M059J (cell line): ENCODE measurements around the gene ANKRD65. TPM values are rescaled to one million over a fixed set of nuclear protein-coding genes. Genes with fewer than 3 reads are reported as not detected.
"Not testable (repeated sequence)": the region's sequence is repeated elsewhere in the genome, so short reads cannot be mapped to it uniquely, and the experiment has no call there.

Source experiments
- DNase-seq: peaks from one replicate; pipeline ENCODE4 v3.0.0-alpha.2; 2012; ENCODE audit warnings: low read depth
- total RNA-seq: library from RNA; depleted of rRNA; stranded (reverse); fragments of >200 nt; shearing (Covaris generic); gene quantifications from 2 replicates; pipeline ENCODE4 v1.2.3, GENCODE V29; 2014; rRNA removed

The ANKRD65 gene
- 0.17 and 0.64 TPM in 2 replicates for total RNA-seq

DNA sequence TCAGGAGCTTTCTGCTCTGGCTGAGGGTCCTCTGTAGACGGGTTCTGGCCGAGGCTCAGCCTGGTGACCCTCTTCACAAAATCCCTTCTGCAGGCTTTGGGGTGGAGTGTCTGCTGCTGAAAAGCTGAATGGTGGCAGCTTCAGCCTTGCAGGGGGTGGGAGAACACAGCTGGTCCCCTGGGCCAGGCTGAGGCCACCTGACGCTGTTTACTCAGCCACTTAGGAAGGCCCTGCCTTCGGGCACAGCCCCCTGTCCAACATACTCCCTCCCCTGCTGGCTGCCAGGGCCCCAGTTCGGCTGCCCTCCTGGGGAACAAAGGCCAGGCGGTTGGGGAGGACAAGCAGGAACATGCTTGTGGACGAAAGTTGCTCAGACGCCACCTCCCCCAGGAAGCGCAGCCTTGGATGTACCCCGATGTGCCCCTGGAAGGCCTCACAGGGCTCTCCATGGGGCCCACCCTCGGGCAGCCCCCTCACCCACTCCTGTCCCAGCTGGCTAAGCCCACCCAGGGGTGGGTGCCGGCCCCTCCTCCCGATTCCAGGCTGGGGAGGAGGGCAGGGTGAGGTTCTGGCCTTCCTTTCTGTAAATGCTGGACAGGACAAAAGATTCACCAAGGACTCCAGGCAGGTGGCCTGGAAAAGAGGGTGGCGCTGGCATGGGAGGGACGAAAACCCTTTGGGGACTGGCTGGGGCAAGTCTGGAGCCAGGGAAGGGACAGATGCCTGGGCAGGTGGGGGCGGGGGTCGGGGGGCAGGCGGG, at the start of gene ANKRD65:
TSS of gene ANKRD65 (minus strand) at position 130 of the 760 bp plus-strand sequence. CDS start 271 bp downstream, outside the sequence.
- DNase-seq: no peak

DNA sequence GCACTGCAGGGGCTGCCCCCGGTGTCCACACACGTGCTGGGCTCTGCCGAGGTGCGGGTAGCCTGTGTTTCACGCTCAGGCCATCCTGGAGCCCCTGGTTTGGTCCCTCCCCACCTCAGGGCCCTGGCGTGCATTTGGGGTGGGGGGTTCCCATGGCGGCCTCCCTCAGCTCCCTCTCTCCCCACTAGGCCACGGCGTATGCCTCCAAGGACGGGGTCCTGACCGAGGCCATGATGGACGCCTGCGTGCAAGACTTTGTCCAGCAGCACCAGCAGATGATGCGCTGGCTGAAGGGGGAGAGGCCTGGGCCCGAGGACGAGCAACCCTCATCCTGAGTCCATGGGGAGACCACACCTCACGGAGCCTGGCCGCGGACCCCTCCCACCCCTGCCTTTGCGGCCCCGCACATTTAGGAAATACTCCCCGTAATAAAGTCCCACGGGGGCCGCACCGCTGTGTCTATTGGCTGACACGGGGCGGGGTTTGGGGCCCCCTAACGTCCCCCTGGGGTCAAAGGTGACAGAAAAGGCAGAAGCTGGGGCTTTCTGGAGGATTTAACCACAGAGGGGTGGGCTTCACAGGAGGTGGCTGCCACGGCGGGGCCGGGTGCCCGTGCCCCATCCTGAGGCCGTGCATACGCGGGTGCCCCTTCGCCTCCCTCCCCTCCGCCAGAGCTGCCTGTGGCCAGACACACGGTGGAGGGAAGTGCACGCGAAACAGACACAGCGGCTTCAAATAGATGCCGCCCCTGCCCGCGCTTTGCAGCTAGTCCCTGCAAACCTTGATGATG, 47.3 kb upstream of the ANKRD65 start:
- DNase-seq: not testable (repeated sequence)

DNA sequence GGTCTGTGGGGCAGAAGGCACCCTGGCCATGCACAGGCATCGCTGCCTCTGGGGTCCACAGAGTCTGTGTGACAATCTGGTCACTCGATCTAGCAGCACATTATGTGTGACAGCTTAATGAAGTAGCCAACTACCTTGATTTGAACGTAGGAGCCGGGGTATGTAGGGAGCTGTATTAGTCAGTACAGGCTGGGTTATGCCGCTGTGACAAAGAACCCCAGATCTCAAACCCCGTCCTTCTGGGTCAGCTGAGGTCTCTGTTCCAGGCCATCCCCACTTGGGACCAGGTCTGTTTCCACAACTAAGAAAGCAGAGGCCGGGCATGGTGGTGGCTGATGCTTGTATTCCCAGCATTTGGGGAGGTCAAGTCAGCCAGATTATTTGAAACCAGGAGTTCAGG, 42.2 kb upstream of the ANKRD65 start:
- no peak for DNase-seq

DNA sequence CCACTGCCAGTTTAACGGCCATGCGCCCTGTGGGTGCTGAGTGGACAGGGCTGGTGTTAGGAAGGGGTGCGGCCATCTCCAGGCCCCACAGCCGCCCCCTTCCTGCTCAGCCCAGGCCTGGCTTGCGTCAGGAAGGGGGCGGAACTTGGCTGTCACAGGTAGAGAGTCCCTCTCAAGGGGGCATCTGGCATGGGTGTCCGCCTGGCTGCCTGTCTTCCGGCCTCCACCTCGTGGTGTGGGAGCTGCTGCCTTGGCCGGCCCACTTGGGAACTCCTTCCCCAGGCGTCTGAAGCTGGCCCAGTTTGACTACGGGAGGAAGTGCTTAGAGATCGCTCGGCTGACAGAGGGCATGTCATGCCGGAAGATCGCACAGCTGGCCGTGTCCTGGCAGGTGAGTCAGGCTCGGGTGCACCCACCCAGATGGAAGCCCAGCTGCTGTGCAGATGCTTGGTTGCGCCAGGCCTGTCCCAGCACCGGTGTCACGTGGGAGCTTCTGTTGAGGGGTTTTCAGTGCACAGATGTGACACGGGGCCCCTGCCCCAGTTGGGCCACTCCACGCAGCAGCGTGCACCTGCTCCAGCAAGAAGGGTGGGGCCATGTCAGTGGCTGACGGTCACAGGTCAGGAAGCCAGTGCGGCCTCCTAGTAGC, 41.4 kb upstream of the ANKRD65 start:
- no peak for DNase-seq

DNA sequence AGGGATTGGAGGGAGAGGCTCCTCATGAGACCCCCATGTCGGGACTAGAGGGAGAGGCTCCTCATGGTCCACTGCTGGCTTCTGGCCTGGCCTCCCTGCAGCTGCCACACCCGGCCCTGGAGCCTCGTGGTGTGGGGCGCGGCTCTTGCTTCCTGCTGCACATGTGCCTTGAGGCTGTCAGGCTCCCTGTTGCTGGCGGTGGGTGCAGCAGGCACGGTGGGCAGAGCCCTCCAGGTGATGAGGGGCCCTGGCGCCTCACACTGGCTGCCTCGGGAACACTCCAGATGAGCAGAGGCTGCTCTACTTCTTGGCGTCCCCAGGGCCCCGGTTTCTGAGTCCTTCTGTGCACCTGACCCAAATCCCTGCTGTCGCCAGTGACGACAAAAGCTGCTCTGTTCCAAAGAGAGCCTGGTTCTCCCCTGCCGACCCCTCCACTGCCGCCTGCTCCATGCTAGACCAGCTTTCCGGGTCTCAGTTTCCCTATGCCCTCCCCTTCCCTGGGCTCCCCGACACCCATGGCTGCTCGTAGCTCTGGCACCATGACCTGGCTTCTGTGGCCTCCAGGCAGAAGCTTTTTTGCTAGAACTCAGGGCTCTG, 40.7 kb upstream of the ANKRD65 start:
- DNase-seq: no peak

DNA sequence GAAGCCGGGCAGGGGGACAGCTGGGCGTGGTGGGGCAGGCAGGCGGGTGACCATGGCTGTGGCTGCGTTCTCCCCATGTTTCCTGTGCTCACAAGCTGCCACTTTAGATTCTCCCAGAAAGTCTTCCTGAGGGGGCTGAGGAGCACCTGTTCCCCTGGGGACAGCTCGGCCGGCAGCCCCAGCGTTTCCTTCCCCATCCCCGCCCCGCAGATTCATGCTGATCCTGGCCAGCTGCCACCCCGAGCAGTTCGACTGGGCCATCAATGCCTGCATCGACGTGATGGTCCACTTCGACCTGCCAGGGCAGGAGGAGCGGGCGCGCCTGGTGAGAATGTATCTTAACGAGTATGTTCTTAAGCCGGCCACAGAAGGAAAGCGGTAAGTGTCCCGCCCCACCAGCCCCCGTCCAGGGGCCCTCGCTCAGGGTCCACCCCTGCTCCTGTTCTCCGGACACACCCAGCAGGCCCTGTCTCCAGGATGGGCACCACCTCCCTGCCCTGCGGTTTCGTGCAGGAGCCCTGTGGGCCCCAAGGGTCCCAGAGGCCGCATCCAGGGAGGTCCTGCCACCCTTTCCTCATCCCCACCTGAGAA, 39.6 kb upstream of the ANKRD65 start:
- DNase-seq: no peak

DNA sequence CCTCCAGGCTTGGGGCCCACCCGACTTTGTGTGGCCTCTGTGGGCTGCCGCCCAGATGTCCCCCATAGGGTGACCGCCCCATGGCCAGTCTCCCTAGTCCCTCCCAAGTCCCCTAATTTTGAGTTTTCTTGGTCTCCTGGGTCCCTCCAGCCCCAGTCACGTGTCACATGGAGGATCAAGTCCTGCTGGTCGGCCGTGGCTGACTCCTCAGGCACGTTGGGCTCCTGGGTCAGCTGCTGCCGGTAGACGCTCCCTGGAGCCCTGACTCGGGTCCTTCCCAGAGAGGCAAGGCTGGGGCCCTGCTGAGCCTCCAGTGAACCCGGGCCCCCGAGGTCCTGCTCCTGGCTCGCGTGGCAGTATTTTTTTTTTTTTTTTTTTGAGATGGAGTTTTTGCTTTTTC, 38.6 kb upstream of the ANKRD65 start:
- DNase-seq: not testable (repeated sequence)

DNA sequence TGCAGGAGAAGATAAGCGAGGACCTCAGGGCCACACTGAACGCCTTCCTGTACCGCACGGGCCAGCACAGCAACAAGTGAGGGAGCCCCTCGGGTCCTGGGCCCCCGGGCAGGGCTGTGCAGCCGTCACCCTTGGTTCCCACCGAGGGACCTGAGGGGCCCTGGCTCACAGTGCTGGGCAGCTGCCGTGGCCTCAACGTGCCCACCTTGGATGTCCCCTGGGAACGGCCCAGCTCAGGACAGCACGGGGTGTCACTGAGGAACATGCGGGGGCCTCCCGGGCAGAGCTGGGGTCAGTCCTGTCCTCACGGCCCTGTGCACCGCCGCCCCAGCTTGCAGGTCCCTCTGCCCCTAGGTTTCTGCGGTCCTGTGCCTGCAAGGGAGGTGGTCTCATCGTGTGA, 38.1 kb upstream of the ANKRD65 start:
- DNase-seq: not testable (repeated sequence)

DNA sequence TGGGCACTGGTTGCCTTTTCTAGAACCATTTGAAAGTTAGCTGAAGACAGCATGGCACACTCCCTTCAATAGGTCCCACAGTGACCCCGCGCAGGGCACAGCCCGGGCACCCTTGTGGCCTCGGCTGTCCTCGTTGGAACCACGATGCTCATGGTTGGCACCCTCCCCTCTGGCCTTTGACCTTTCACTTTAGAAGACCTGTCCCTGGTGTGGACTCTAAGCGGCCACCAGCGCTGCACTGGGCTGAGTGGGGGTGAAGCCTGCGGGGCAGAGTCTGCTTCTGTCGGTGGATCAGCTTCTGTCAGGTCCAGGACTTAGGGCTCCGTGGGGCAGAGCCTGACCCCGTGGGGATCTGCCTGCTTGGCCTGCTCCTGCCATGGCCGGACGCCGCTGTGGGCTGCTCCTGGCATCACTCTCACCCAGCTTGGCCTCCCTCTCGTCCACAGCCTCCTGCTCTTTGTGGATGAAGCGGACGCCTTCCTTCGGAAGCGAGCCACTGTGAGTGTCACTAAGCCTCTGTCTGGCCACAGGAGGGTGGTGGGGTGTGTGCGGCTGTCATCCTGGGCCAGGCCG, 35.7 kb upstream of the ANKRD65 start:
- not testable (repeated sequence) for DNase-seq

DNA sequence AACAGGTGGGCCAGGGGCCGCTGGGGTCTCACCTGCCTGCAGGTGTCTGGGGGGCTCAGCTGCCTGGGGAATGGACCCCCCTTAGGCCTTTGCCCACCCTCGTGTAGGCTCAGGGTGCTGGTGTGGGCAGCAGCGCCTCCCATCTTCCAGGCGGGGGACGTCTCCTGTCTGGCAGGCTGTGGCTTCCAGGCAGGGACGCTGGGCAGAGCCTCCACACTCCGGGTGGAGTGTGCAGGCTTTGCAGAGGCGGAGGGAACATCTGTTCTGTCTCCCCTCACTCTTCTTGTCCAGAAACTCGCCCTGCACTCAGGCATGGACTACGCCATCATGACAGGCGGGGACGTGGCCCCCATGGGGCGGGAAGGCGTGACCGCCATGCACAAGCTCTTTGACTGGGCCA, 34.9 kb upstream of the ANKRD65 start:
- not testable (repeated sequence) for DNase-seq

DNA sequence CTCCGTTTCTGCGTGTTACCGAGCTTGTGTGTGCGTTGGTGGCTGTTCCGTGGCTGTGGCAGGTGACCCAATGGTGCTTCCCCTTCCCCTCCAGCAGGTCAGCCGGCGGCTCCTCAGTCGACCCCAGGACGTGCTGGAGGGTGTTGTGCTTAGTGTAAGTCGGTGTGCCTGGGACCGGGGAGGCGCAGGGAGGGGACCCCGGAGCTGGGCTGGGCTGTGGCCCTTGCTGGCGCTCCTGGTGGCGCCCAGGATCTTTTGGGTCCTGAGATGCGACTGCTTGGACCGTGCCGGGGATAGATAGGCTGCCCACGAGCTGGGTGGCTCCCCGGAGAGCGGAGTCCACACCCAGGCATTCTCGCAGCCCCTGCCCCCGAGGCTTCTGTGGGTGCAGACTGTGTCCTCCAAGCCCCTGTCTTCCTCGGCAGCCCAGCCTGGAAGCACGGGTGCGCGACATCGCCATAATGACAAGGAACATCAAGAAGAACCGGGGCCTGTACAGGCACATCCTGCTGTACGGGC, 34.3 kb upstream of the ANKRD65 start:
- DNase-seq: no peak

DNA sequence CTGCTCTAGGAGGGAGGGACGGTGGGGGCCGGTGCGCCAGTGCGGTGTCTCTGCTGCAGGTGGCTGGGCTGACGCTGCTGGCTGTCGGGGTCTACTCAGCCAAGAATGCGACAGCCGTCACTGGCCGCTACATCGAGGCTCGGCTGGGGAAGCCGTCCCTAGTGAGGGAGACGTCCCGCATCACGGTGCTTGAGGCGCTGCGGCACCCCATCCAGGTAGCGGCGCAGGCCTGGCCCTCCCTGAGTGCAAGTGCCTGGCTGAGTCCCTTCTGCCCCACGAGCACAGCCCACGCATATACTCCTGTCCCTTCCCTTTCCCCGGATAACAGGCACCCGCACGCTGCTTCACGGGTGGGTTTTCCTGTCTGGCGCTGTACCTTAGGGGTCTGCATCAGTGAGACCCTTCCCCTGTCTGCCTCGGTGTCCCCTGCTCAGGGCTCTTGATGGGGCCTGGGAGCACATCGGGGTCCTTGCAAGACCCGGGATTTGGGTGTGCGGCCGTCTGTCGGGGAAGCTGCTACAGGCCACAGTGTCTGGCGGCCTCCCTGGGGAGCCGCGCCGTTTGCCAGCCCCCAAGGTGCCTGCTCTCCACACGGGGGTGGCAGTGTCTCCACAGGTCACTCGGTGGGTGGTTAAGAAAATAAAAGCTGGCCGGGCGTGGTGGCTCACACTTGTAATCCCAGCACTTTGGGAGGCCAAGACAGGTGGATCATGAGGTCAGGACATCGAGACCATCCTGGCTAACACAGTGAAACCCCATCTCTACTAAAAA, 33.4 kb upstream of the ANKRD65 start:
- DNase-seq: not testable (repeated sequence)

DNA sequence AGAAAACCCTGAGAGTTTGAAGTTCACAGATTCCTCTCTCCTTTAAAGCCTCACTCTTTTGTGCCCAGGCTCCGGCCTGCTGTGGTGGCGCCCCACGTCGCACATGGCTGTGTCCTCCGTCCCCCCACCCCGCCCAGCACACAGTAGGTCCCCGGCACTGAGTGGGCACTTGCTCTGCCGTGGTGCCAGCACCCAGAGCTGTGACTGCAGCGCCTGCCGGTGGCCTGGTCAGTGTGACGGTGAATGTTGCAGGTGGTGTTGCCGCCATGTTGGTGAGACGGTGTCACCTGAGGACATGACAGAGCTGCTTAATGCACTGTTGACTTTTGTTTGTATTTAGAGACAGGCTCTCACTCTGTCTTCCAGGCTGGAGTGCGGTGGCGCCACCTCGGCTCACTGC, 31.8 kb upstream of the ANKRD65 start:
- no peak for DNase-seq

DNA sequence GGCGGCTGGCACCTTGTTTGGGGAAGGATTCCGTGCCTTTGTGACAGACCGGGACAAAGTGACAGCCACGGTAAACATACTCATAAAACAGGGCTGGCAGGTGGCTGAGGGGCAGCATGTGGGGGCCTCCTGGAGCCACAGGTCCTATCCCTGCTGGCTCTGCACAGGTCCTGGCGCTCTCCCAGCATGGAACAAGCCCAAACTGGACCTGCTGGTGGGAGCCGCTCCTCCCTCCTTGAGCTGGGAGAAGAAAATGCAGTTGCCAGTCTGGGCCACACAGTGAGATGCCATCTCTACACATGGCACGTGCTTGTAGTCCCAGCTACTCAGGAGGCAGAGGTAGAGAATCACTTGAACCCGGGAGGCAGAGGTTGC, 31.3 kb upstream of the ANKRD65 start:
- not testable (repeated sequence) for DNase-seq

DNA sequence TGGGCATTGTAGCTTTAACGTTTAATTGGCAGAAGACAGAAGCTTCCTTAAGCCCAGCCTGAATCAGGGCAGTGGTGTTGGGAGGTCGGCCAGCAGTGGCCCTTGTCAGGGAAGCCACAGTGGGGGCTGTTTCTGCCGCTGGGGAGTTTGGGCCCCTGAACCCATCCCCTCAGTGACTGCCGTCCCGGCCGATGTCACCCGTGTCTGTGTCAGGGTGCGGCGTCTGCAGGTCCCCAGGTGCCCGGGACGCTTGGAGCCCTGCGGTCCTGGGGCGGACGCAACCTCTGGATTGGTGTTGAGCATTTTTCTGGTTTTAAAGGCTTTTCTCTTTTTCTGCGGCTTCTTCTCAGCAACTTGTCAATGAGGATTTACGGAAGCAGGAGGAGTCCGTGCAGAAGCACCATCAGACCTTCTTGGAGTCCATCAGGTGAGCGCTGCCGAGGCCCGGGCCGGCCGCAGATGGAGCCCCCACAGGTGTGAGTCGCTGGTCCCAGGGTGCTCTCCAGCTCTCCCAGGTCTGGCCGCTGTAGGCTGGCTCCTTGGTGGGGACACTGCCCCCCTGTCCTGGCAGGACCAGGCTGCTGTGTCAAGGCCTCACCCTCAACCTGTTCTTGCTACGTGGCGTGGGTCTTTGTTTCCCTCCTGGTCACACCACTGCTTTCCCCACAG, 30.8 kb upstream of the ANKRD65 start:
- DNase-seq: no peak

DNA sequence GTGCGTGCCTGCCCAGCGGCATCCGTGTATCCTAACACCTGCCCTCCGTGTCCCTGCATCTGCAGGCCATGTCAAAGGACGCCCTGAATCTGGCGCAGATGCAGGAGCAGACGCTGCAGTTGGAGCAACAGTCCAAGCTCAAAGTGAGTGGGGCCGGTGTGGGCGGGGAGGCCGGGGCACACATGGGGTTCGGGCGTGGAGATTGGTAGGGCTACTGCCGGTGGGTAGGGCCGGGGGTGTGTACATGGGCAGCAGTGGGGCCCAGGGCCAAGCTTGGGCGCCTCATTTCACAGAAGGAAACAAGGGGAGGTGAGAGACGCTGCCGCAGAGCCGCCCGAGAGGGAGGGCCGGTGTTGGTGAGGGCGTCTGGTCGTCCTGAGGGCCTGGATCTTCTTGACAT, 29.5 kb upstream of the ANKRD65 start:
- not testable (repeated sequence) for DNase-seq

DNA sequence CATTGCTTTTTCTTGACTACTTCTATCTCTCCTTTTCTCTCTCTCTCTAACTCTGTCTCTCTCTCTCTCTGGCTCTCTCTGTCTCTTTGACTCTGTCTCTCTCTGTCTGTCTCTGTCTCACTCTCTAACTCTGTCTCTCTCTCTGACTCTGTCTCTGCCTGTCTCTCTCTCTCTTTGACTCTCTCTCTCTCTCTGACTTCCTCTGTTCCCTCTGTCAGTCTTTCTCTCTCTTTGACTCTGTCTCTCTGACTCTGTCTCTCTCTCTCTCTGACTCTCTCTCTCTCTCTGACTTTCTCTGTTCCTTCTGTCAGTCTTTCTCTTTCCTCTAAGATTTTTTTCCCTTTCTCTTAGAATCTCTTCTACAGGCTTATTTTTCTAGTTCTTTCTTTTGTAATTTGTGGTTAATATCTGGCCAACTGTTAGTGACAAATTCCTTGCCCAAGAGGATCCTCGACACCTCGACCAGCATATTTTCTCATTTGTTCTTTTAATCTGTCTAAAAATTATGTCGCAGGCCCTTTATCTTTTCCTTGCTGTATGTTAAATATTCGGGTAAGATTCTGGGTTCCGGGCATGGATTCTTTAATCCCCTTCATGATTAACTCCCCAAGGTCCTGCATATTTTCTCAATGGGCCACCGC, 28.1 kb upstream of the ANKRD65 start, which contains the start of gene ATAD3C:
TSS of gene ATAD3C (plus strand) at position 591 of the 641 bp plus-strand sequence. CDS start 995 bp downstream, outside the sequence.
- no peak for DNase-seq

DNA sequence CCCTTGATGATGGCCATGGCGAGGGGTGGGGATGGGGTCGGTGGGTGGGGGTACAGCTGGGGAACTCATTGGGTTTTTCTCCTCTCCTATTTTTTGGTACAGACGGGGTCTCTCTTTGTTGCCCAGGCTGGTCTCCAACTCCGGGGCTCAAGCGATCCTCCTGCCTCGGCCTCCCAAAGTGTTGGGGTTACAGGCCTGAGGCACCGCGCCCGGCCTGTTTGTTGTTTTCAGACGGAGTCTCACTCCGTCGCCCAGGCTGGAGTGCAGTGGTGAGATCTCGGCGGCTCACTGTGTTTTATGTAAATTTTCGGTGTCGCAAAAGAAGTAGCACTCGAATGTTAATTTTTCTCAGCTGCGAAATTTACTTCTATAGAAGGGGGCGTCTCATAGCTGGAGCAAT, 25.6 kb upstream of the ANKRD65 start:
- not testable (repeated sequence) for DNase-seq
